IPS-11a (cell line): ENCODE measurements around the gene LMX1B.
"Not testable (repeated sequence)": the region's sequence is repeated elsewhere in the genome, so short reads cannot be mapped to it uniquely, and the experiment has no call there.

Source experiments
- H3K4me3 ChIP-seq: one replicate; pipeline ENCODE4 v1.5.1; 2013; ENCODE audit warnings: low read depth, low read length, control low read depth

LMX1B gene

GRCh38 chr9:126652140-126652582 lies 38.4 kb downstream of the LMX1B start:
- no peak overlapping the region for H3K4me3 ChIP-seq

DNA sequence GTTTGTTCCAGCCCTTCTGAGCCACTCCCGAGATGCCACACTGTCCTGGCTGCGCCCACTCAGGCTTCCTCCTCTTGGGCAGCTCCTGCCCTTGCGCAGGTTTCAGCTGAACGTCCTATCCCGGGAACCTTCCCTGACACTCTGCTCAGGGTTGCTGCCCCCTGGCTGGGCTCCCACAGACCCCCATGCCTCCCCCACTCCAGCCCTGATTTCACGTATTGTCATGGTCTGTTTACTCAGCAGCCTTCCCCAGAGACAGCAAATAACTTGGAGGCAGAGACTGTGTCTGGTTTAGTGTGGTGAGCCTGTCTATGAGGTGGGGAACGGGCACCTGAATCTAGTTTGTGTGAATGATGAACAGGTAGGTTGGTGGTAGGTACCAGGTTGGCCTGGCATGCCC lies 40.4 kb downstream of the LMX1B start:
- no peak overlapping the region for H3K4me3 ChIP-seq

- not testable (repeated sequence) for H3K4me3 ChIP-seq
Measured at GRCh38 chr9:126656214-126656613, 42.5 kb downstream of the LMX1B start.

DNA sequence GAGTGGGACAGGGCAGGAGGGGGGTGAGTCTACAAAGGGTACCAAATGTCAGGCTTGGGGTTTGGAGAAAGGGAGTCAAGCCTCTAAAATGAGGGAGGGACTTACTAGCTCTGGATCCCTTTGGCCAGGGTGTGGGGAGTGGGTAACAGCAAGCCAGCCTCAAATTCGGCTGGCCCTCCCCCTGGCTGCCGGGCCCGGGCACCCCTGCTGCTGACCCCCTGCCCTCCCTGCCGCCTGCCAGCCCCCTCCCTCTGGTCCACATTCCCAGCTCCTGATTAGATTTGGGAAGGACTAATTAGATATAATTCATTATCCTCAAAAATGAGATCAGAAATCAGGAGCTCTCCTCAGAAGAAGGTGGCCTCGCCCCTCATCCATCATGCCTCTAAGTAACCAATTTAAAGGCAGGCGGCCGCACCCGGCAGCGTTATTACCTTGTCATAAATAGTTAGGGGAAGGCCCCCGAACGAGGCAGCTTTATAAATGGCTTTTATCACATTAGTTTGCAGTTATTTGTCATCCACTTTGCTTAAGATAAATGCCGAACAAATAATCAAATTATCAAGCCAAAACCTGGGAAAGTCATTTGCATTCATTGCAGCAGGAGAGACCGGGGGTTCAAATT lies 44.6 kb downstream of the LMX1B start:
- H3K4me3 ChIP-seq: no peak overlapping the region

- H3K4me3 ChIP-seq: no peak overlapping the region
Measured at GRCh38 chr9:126658956-126659555, 45.3 kb downstream of the LMX1B start.

DNA sequence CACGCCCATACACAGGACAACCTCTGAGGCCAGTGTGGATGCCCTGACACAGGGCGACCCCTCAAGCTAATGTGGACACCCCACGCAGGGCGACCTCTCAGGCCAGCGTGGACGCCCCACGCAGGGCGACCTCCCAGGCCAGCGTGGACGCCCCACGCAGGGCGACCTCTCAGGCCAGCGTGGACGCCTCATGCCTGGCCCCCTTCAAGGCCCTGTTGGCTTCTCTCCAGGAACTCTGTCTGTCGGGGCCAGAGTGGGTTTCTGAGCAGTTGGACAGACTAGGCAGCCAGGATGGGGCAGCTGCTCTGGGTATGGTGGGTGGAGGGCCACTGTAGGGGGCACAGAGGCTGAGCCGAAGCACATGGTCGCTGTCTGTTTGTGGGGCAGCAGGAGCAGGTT lies 47.4 kb downstream of the LMX1B start:
- H3K4me3 ChIP-seq: no peak overlapping the region

- no peak overlapping the region for H3K4me3 ChIP-seq
Measured at GRCh38 chr9:126661521-126662251, 48.0 kb downstream of the LMX1B start.

DNA sequence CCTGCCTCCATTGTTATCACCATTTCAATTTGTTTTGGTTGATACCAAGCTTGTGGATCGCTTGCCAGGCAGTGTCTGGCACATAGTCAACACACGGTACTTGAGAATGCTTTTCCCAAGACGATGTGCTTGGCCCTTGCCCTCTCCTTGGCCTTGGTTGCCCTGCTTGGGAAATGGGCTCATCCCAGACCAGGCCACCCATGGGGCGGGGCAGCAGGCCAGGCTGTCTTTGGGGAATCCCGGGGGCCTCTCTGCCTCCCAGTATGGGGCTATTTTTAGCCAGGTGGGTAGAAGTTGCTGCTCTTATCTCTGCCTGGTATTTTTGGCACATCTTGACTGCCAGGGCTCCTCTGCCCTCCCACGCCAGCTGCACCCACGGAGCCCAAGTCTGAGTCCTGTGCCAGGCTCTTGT lies 49.9 kb downstream of the LMX1B start:
- H3K4me3 ChIP-seq: no peak overlapping the region

- H3K4me3 ChIP-seq: peak overlapping the region; percentile 8
Measured at GRCh38 chr9:126664900-126665643, 51.3 kb downstream of the LMX1B start.

DNA sequence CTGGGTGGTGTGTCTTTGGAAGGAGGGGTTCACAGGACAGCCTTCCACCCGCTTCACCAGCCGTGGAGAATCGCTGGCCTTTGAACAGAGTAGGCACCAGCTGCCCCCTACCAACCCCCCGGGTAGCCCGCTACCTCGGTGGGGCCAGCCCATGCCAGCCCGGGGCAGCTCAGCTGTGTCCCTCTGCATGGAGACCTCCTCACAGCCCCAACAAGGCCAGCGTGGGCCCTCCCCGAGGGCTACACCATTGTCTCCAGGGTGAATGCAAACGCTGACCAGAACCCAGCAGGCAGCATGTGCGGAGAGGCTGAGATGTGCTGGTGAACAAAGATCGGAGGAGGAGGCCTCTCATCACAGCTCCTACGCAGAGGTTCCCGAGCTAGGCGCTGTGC lies 51.9 kb downstream of the LMX1B start:
- no peak overlapping the region for H3K4me3 ChIP-seq

DNA sequence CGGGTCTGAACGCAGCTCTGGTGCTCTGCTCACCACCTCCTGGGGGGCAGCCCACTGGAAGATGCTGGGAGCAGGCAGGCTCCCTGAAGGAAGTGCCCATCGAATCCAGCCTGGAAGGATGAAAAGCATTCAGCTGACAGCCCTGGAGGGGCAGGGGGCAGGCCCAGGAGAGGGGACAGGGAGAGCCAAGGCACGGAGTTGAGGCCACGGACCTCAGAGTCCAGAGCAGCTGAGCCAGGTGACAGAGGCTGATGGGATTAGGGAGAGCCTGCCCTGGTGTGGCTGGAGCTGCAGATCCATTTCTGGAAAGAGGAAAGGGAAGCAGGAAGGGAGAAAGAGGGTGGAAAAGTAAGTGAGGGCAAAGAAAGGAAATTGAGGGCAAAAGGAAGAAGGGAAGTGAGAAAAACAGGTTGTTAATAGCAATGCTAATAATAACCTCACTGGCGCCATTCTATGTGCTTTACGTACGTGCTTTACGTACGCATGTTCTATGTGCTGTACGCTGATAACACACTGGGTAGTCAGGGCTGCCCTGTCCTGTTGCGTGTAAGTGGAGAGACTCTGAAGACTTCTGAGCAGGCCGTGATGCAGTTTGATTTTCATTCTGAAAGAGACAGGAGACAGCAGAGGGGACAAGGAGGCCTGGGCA lies 52.6 kb downstream of the LMX1B start:
- H3K4me3 ChIP-seq: no peak overlapping the region

- H3K4me3 ChIP-seq: no peak overlapping the region
Measured at GRCh38 chr9:126667190-126668055, 53.7 kb downstream of the LMX1B start.

DNA sequence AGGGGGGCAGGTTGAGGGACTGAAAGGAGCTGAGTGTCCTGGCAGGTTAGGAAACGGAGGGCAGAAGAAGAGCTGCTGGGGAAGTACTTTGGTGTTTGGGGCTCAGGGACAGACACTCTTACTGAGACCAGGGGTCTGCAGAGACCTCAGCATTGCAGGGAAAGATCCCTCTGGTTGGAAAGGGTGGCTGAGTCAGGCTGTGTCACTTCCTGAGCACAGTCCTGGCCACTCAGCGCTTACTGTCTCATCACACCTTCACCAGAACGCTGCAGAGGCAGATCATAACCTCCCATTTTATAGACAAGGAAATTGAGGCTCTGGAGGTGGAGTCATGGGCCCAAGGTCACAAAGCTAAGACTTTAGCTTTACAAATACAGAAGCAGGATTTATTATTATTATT lies 54.3 kb downstream of the LMX1B start:
- H3K4me3 ChIP-seq: no peak overlapping the region

- no peak overlapping the region for H3K4me3 ChIP-seq
Measured at GRCh38 chr9:126669108-126669507, 55.4 kb downstream of the LMX1B start.

- H3K4me3 ChIP-seq: no peak overlapping the region
Measured at GRCh38 chr9:126670270-126670669, 56.5 kb downstream of the LMX1B start.

GRCh38 chr9:126671381-126671831 lies 57.7 kb downstream of the LMX1B start:
- no peak overlapping the region for H3K4me3 ChIP-seq

GRCh38 chr9:126671983-126672382 lies 58.3 kb downstream of the LMX1B start:
- no peak overlapping the region for H3K4me3 ChIP-seq

- no peak overlapping the region for H3K4me3 ChIP-seq
Measured at GRCh38 chr9:126672634-126673284, 59.0 kb downstream of the LMX1B start.

- H3K4me3 ChIP-seq: no peak overlapping the region
Measured at GRCh38 chr9:126673689-126674364, 60.1 kb downstream of the LMX1B start.
